ENCODE data around the gene FXYD5.
"Not testable (repeated sequence)": the region's sequence is repeated elsewhere in the genome, so short reads cannot be mapped to it uniquely, and the experiment has no call there.

Gene FXYD5

GRCh38 chr19:35177377-35178274 is 23.1 kb downstream of the FXYD5 start:
- DNase-seq (ENCODE audit: low read depth in 2 of 2), result no peak

- no peak for DNase-seq (ENCODE audit: low read depth in 2 of 2)
Measured at GRCh38 chr19:35178701-35179100, 24.2 kb downstream of the FXYD5 start.

GRCh38 chr19:35179830-35180229 is 25.3 kb downstream of the FXYD5 start:
- no peak for DNase-seq (ENCODE audit: low read depth in 2 of 2)

- DNase-seq (ENCODE audit: low read depth in 2 of 2), result no peak
Measured at GRCh38 chr19:35181387-35181786, 26.9 kb downstream of the FXYD5 start.

- no peak for DNase-seq (ENCODE audit: low read depth in 2 of 2)
Measured at GRCh38 chr19:35184267-35184666, 29.7 kb downstream of the FXYD5 start.

- no peak for DNase-seq (ENCODE audit: low read depth in 2 of 2)
Measured at GRCh38 chr19:35184884-35185283, 30.3 kb downstream of the FXYD5 start.

- no peak for DNase-seq (ENCODE audit: low read depth in 2 of 2)
Measured at GRCh38 chr19:35194012-35194984, 39.8 kb downstream of the FXYD5 start.

GRCh38 chr19:35195830-35196229 is 41.3 kb downstream of the FXYD5 start:
- no peak for DNase-seq (ENCODE audit: low read depth in 2 of 2)

GRCh38 chr19:35196861-35197260 is 42.3 kb downstream of the FXYD5 start:
- DNase-seq (ENCODE audit: low read depth in 2 of 2), result not testable (repeated sequence)

GRCh38 chr19:35199481-35199880 is 44.9 kb downstream of the FXYD5 start:
- no peak for DNase-seq (ENCODE audit: low read depth in 2 of 2)

GRCh38 chr19:35202722-35203688 is 48.5 kb downstream of the FXYD5 start:
- no peak for DNase-seq (ENCODE audit: low read depth in 2 of 2)

GRCh38 chr19:35204799-35205732 is 50.5 kb downstream of the FXYD5 start:
- DNase-seq (ENCODE audit: low read depth in 2 of 2), result no peak

- DNase-seq (ENCODE audit: low read depth in 2 of 2), result no peak
Measured at GRCh38 chr19:35205733-35206323, 51.3 kb downstream of the FXYD5 start.

- peak in 1 of 2 donors; percentile 45 for DNase-seq (ENCODE audit: low read depth in 2 of 2)
Measured at GRCh38 chr19:35206379-35206778, 51.8 kb downstream of the FXYD5 start.

- DNase-seq (ENCODE audit: low read depth in 2 of 2), result no peak
Measured at GRCh38 chr19:35206855-35207254, 52.3 kb downstream of the FXYD5 start.

GRCh38 chr19:35207391-35207871 is 52.9 kb downstream of the FXYD5 start:
- DNase-seq (ENCODE audit: low read depth in 2 of 2), result no peak

GRCh38 chr19:35208121-35208520 is 53.6 kb downstream of the FXYD5 start:
- no peak for DNase-seq (ENCODE audit: low read depth in 2 of 2)

GRCh38 chr19:35209646-35210045 is 55.1 kb downstream of the FXYD5 start:
- DNase-seq (ENCODE audit: low read depth in 2 of 2), result no peak

GRCh38 chr19:35211545-35212230 is 57.2 kb downstream of the FXYD5 start:
- peak; percentile 60 to 67 for DNase-seq (ENCODE audit: low read depth in 2 of 2)
